Measurements from ENCODE around the gene SMS.

DNA sequence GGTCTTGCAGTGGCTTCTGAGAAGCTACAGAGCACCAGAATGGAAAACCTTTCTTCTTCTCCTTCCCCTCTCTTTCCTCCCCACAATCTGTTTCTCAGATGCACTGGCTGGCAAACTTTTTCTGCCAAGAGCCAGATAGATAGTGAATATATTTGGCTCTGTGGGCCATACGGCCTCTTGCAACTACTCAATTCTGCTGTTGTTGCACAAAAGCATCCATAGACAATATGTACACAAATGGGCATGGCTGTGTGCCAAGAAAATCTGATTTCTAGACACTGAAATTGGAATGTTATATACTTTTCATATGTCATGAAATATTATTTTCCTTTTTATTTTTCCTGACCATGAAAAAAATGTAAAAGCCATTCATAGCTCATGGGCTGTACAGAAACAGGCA is 94.7 kb downstream of the SMS start:
- TF ChIP-seq, protein P1, sequence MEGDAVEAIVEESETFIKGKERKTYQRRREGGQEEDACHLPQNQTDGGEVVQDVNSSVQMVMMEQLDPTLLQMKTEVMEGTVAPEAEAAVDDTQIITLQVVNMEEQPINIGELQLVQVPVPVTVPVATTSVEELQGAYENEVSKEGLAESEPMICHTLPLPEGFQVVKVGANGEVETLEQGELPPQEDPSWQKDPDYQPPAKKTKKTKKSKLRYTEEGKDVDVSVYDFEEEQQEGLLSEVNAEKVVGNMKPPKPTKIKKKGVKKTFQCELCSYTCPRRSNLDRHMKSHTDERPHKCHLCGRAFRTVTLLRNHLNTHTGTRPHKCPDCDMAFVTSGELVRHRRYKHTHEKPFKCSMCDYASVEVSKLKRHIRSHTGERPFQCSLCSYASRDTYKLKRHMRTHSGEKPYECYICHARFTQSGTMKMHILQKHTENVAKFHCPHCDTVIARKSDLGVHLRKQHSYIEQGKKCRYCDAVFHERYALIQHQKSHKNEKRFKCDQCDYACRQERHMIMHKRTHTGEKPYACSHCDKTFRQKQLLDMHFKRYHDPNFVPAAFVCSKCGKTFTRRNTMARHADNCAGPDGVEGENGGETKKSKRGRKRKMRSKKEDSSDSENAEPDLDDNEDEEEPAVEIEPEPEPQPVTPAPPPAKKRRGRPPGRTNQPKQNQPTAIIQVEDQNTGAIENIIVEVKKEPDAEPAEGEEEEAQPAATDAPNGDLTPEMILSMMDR (IDR thresholded peaks at IDR 0.05) = no peak
- TF ChIP-seq NFE2L1 (CRISPR knock-in tag; IDR thresholded peaks at IDR 0.05) = no peak

Data from WTC11 (cell line).